ENCODE measurements around the gene PPA1. TPM values are rescaled to one million over a fixed set of nuclear protein-coding genes. Genes with fewer than 3 reads are reported as not detected.

The PPA1 gene
- total and polyA plus RNA-seq, 10 donors = 54.8 to 133 (median 78.5) TPM

- Histone ChIP-seq H3K4me3 (no peak overlapping the region), H3K27ac (peak overlapping the region in 4 of 8 donors; percentile 52 to 65 (median 57)), H3K36me3 (peaks cover 0 to 11% (median under 1%) of the 10 kb centered on the region in 6 donors), H3K4me1 (peaks cover 0 to 63% (median 22%) of the 10 kb centered on the region in 6 donors), H3K9me3 (no peaks in the 10 kb centered on the region), H3K27me3 (replicated peaks in 1 of 7) (no peaks in the 10 kb centered on the region)
- 87 to 97% (median 95%) methylated on average over 7 of the region's 7 CpGs for WGBS, 5 donors
- DNase-seq = no peak
- TF ChIP-seq CTCF (IDR thresholded peaks at IDR 0.05 in 8 of 11, conservative IDR thresholded peaks at IDR 0.05 in 3 of 11) = no peak
- TF ChIP-seq POLR2A (IDR thresholded peaks at IDR 0.05) = no peak
- no peak for TF ChIP-seq POLR2AphosphoS5 (IDR thresholded peaks at IDR 0.05)
- intact Hi-C loops (cut with DNase I; ENCODE audit: low total_unique reads) = no loop called here
Measured at GRCh38 chr10:70193391-70193844, 39.8 kb downstream of the PPA1 start.

- H3K36me3 ChIP-seq = peaks cover 0 to 1% (median 0%) of the 10 kb centered on the region in 6 donors
- H3K27me3 ChIP-seq (replicated peaks in 1 of 7) = no peaks in the 10 kb centered on the region
- peak overlapping the region in 7 of 8 donors; percentile 22 to 65 (median 52) for H3K27ac ChIP-seq
- TF ChIP-seq CTCF (IDR thresholded peaks at IDR 0.05 in 8 of 11, conservative IDR thresholded peaks at IDR 0.05 in 3 of 11) (no peak), POLR2A (IDR thresholded peaks at IDR 0.05) (no peak), POLR2AphosphoS5 (IDR thresholded peaks at IDR 0.05) (no peak)
- no peak for DNase-seq
- no peaks in the 10 kb centered on the region for H3K9me3 ChIP-seq
- intact Hi-C loops (cut with DNase I; ENCODE audit: low total_unique reads) = no loop called here
- H3K4me3 ChIP-seq = no peak overlapping the region
- peaks cover 0 to 58% (median 22%) of the 10 kb centered on the region in 6 donors for H3K4me1 ChIP-seq
- 61 to 84% (median 73%) methylated on average over 5 of the region's 5 CpGs for WGBS, 5 donors
Measured at GRCh38 chr10:70192326-70192968, 40.8 kb downstream of the PPA1 start.

- intact Hi-C loops (cut with DNase I; ENCODE audit: low total_unique reads) = no loop called here
Measured at GRCh38 chr10:70191972-70192305, 41.3 kb downstream of the PPA1 start.

More at GRCh38 chr10:70191972-70192305, 41.3 kb downstream of the PPA1 start:
- Histone ChIP-seq H3K4me3 (no peak overlapping the region), H3K27ac (peak overlapping the region in 6 of 8 donors; percentile 22 to 65 (median 54)), H3K4me1 (peaks cover 0 to 53% (median 20%) of the 10 kb centered on the region in 6 donors), H3K9me3 (no peaks in the 10 kb centered on the region), H3K27me3 (replicated peaks in 1 of 7) (no peaks in the 10 kb centered on the region), H3K36me3 (no peaks in the 10 kb centered on the region)
- DNase-seq = no peak
- TF ChIP-seq POLR2A (IDR thresholded peaks at IDR 0.05) (no peak), CTCF (IDR thresholded peaks at IDR 0.05 in 8 of 11, conservative IDR thresholded peaks at IDR 0.05 in 3 of 11) (no peak), POLR2AphosphoS5 (IDR thresholded peaks at IDR 0.05) (no peak)

Data from spleen (tissue), 11 donors.